Activated B cell treated with CpG ODN at 0.5 μM for 24 hours (primary cell): ENCODE measurements around the gene MAB21L4. TPM values are rescaled to one million over a fixed set of nuclear protein-coding genes. Genes with fewer than 3 reads are reported as not detected.

Experiments used
- ATAC-seq: fragments of 200-7000 bp; cut with Tn5 transposase; one replicate; pipeline ENCODE4 v1.10.0; 2021; ENCODE audit warnings: low read depth, mild to moderate bottlenecking, moderate library complexity
- CTCF ChIA-PET: fragments of 350-600 bp; sonication (Branson Sonifier 250); formaldehyde crosslinking; loops from one replicate; lab custom pipeline; 2021; ENCODE audit warnings: antibody characterized with exemption; lab: Charles Lee
- POLR2A ChIA-PET: fragments of 350-600 bp; sonication (Branson Sonifier 250); formaldehyde crosslinking; loops from one replicate; lab custom pipeline; 2021; ENCODE audit warnings: antibody characterized with exemption; lab: Charles Lee
- DNase-seq: peaks from one replicate; pipeline ENCODE4 v3.0.0; 2022
- H3K27ac Mint-ChIP-seq: one replicate; pipeline ENCODE4 v1.8.0; 2020; ENCODE audit warnings: mixed read lengths
- H3K27me3 Mint-ChIP-seq: one replicate; pipeline ENCODE4 v1.8.0; 2021; ENCODE audit warnings: mixed read lengths
- H3K36me3 Mint-ChIP-seq: one replicate; pipeline ENCODE4 v1.8.0; 2021; ENCODE audit warnings: low read depth, mixed read lengths
- H3K4me1 Mint-ChIP-seq: one replicate; pipeline ENCODE4 v1.8.0; 2021; ENCODE audit warnings: mixed read lengths
- H3K4me3 Mint-ChIP-seq: one replicate; pipeline ENCODE4 v1.8.0; 2020; ENCODE audit warnings: mild to moderate bottlenecking, mixed read lengths
- H3K9me3 Mint-ChIP-seq: one replicate; pipeline ENCODE4 v1.8.0; 2020; ENCODE audit warnings: mixed read lengths
- intact Hi-C: fragments of 100-400 bp; cut with micrococcal nuclease; formaldehyde crosslinking; loops from one replicate; pipeline ENCODE4 v1.15.1; 2024
- total RNA-seq: library from RNA; stranded (reverse); gene quantifications from 2 replicates; pipeline ENCODE4 v1.2.3, GENCODE V29; 2022
- TF ChIP-seq, protein P1 (sequence below): fragments of 200-600 bp; IDR thresholded peaks from one replicate; pipeline ENCODE4 v1.8.0; 2022; ENCODE audit warnings: antibody characterized with exemption, mild to moderate bottlenecking

MAB21L4 gene
- total RNA-seq = not detected in 2 replicates

- Mint-ChIP-seq H3K4me3 (no peak within 1 kb of the TSS), H3K27ac (no peak within 1 kb of the TSS), H3K36me3 (no peaks in the 10 kb centered on the region), H3K27me3 (no peaks in the 10 kb centered on the region), H3K9me3 (no peaks in the 10 kb centered on the region), H3K4me1 (no peaks in the 10 kb centered on the region)
- CTCF ChIA-PET = no interaction called here
- no peak for ATAC-seq
- POLR2A ChIA-PET = no interaction called here
- intact Hi-C loops = no loop called here
- no peak for DNase-seq
- TF ChIP-seq, protein P1, sequence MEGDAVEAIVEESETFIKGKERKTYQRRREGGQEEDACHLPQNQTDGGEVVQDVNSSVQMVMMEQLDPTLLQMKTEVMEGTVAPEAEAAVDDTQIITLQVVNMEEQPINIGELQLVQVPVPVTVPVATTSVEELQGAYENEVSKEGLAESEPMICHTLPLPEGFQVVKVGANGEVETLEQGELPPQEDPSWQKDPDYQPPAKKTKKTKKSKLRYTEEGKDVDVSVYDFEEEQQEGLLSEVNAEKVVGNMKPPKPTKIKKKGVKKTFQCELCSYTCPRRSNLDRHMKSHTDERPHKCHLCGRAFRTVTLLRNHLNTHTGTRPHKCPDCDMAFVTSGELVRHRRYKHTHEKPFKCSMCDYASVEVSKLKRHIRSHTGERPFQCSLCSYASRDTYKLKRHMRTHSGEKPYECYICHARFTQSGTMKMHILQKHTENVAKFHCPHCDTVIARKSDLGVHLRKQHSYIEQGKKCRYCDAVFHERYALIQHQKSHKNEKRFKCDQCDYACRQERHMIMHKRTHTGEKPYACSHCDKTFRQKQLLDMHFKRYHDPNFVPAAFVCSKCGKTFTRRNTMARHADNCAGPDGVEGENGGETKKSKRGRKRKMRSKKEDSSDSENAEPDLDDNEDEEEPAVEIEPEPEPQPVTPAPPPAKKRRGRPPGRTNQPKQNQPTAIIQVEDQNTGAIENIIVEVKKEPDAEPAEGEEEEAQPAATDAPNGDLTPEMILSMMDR = no peak
Observed at GRCh38 chr2:240895656-240896388, at the start of gene MAB21L4. Gene MAB21L4 (minus strand): TSS chr2:240896156. CDS start chr2:240895997, 159 bp downstream.

- CTCF ChIA-PET = no interaction called here
- no peaks in the 10 kb centered on the region for H3K4me1 Mint-ChIP-seq
- H3K27me3 Mint-ChIP-seq = peaks cover 4% of the 10 kb centered on the region
- H3K36me3 Mint-ChIP-seq = no peaks in the 10 kb centered on the region
- POLR2A ChIA-PET = no interaction called here
- TF ChIP-seq, protein P1 = no peak
- DNase-seq (no peak), ATAC-seq (no peak)
- peaks cover 17% of the 10 kb centered on the region for H3K9me3 Mint-ChIP-seq
- H3K27ac Mint-ChIP-seq = no peak overlapping the region
- H3K4me3 Mint-ChIP-seq = no peak overlapping the region
- intact Hi-C loops = no loop called here
Observed at GRCh38 chr2:240936106-240936505, 40.1 kb upstream of the MAB21L4 start.

GRCh38 chr2:240935103-240935876, 39.3 kb upstream of the MAB21L4 start:
- DNase-seq (no peak), ATAC-seq (no peak)
- Mint-ChIP-seq H3K9me3 (peaks cover 14% of the 10 kb centered on the region), H3K27ac (no peak overlapping the region), H3K36me3 (no peaks in the 10 kb centered on the region), H3K4me1 (no peaks in the 10 kb centered on the region), H3K27me3 (no peaks in the 10 kb centered on the region), H3K4me3 (no peak overlapping the region)
- ChIA-PET CTCF (no interaction called here), POLR2A (no interaction called here)
- intact Hi-C loops = no loop called here
- TF ChIP-seq, protein P1 = no peak

GRCh38 chr2:240934701-240935102, 38.7 kb upstream of the MAB21L4 start:
- peaks cover 14% of the 10 kb centered on the region for H3K9me3 Mint-ChIP-seq
- ATAC-seq (no peak), DNase-seq (no peak)
- TF ChIP-seq, protein P1 = no peak
- intact Hi-C loops = no loop called here
- H3K4me1 Mint-ChIP-seq = no peaks in the 10 kb centered on the region
- no peak overlapping the region for H3K27ac Mint-ChIP-seq
- CTCF ChIA-PET = no interaction called here
- H3K4me3 Mint-ChIP-seq = no peak overlapping the region
- no peaks in the 10 kb centered on the region for H3K36me3 Mint-ChIP-seq
- no peaks in the 10 kb centered on the region for H3K27me3 Mint-ChIP-seq
- POLR2A ChIA-PET = no interaction called here

GRCh38 chr2:240933966-240934700, 38.2 kb upstream of the MAB21L4 start:
- ChIA-PET POLR2A (no interaction called here), CTCF (no interaction called here)
- Mint-ChIP-seq H3K4me3 (no peak overlapping the region), H3K4me1 (no peaks in the 10 kb centered on the region), H3K9me3 (peaks cover 14% of the 10 kb centered on the region), H3K27me3 (peaks cover under 1% of the 10 kb centered on the region), H3K36me3 (no peaks in the 10 kb centered on the region), H3K27ac (no peak overlapping the region)
- DNase-seq (no peak), ATAC-seq (no peak)
- TF ChIP-seq, protein P1 = no peak
- intact Hi-C loops = no loop called here
